SK-N-SH (cell line): Measurements from ENCODE around the gene PLAC1.

Source experiments
- CTCF ChIP-seq: fragments of 200-600 bp; sonication (generic); IDR thresholded peaks from 2 replicates; pipeline ENCODE4 v1.6.1; 2017; ENCODE audit warnings: antibody characterized with exemption, mild to moderate bottlenecking, moderate library complexity
- EZH2phosphoT487 ChIP-seq: fragments of 200-600 bp; sonication (generic); IDR thresholded peaks from 2 replicates; pipeline ENCODE4 v1.6.1; 2017; ENCODE audit warnings: low read depth, mixed run types, mild to moderate bottlenecking, antibody characterized with exemption, moderate library complexity, borderline replicate concordance
- GABPA ChIP-seq: IDR thresholded peaks from 2 replicates; pipeline ENCODE4 v1.4.0; 2012; ENCODE audit warnings: low read depth, mild to moderate bottlenecking
- RAD21 ChIP-seq: IDR thresholded peaks from 2 replicates; pipeline ENCODE4 v1.6.1; 2012; ENCODE audit warnings: mild to moderate bottlenecking, low read length
- RXRA ChIP-seq: IDR thresholded peaks from 2 replicates; pipeline ENCODE4 v1.4.0; 2012; ENCODE audit warnings: low read depth, mild to moderate bottlenecking, borderline replicate concordance
- SMC3 ChIP-seq: IDR thresholded peaks from 2 replicates; pipeline ENCODE4 v1.6.1; 2012; ENCODE audit warnings: low read depth, low read length, improper control_type of control experiment
- TAF1 ChIP-seq: IDR thresholded peaks from 2 replicates; pipeline ENCODE4 v1.6.1; 2012; ENCODE audit warnings: low read depth, mild to moderate bottlenecking, low read length, moderate library complexity, borderline replicate concordance
- TCF12 ChIP-seq: IDR thresholded peaks from 2 replicates; pipeline ENCODE4 v1.4.0; 2012

GRCh38 chrX:134633394-134633793, 24.9 kb downstream of the PLAC1 start:
- TF ChIP-seq CTCF (no peak), TAF1 (no peak), GABPA (no peak), TCF12 (no peak), SMC3 (no peak), EZH2phosphoT487 (no peak), RAD21 (no peak), RXRA (no peak)
